HUES6 (cell line): ENCODE results near the gene BCS1L.

Experiments used
- H3K27ac ChIP-seq: 2 replicates; pipeline ENCODE4 v1.7.0; 2013; ENCODE audit warnings: low read depth, mild to moderate bottlenecking, low read length, inconsistent platforms
- H3K27me3 ChIP-seq: 2 replicates; pipeline ENCODE4 v1.6.1; 2013; ENCODE audit warnings: low read length; ENCODE audit not compliant: control insufficient read depth, insufficient read depth
- H3K36me3 ChIP-seq: 2 replicates; pipeline ENCODE4 v1.6.1; 2013; ENCODE audit warnings: low read length; ENCODE audit not compliant: control insufficient read depth, insufficient read depth
- H3K4me1 ChIP-seq: 2 replicates; pipeline ENCODE4 v1.6.1; 2013; ENCODE audit warnings: low read length; ENCODE audit not compliant: control insufficient read depth, insufficient read depth
- H3K4me3 ChIP-seq: 2 replicates; pipeline ENCODE4 v1.5.1; 2013; ENCODE audit warnings: low read depth, low read length
- H3K9ac ChIP-seq: one replicate; pipeline ENCODE4 v1.6.1; 2013; ENCODE audit warnings: mild to moderate bottlenecking, low read length
- H3K9me3 ChIP-seq: 2 replicates; pipeline ENCODE4 v1.6.1; 2013; ENCODE audit warnings: low read depth, low read length; ENCODE audit not compliant: control insufficient read depth, insufficient read depth

BCS1L gene, protein sequence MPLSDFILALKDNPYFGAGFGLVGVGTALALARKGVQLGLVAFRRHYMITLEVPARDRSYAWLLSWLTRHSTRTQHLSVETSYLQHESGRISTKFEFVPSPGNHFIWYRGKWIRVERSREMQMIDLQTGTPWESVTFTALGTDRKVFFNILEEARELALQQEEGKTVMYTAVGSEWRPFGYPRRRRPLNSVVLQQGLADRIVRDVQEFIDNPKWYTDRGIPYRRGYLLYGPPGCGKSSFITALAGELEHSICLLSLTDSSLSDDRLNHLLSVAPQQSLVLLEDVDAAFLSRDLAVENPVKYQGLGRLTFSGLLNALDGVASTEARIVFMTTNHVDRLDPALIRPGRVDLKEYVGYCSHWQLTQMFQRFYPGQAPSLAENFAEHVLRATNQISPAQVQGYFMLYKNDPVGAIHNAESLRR

GRCh38 chr2:218659258-218659987 lies at the start of gene BCS1L, which contains the start of gene ZNF142:
BCS1L (plus strand) TSS chr2:218659683; CDS start chr2:218660988, 1,305 bp downstream.
ZNF142 (minus strand) TSS chr2:218659623; CDS start chr2:218656429, 3,194 bp downstream.
- Histone ChIP-seq H3K27ac (peak within 1 kb of the TSS; percentile 74; the same call in 1 of the 2 replicates), H3K4me3 (peak within 1 kb of the TSS; percentile 92), H3K9ac (peak within 1 kb of the TSS; percentile 93), H3K9me3 (no peaks in the 10 kb centered on the region), H3K36me3 (peaks cover 55% of the 10 kb centered on the region), H3K27me3 (no peaks in the 10 kb centered on the region), H3K4me1 (no peaks in the 10 kb centered on the region; the same call in 1 of the 2 replicates)

- Histone ChIP-seq H3K4me3 (no peak overlapping the region), H3K27me3 (no peaks in the 10 kb centered on the region), H3K27ac (no peak overlapping the region), H3K4me1 (no peaks in the 10 kb centered on the region), H3K9me3 (no peaks in the 10 kb centered on the region), H3K9ac (no peak overlapping the region), H3K36me3 (no peaks in the 10 kb centered on the region)
Observed at GRCh38 chr2:218615868-218616315, 43.6 kb upstream of the BCS1L start.

DNA sequence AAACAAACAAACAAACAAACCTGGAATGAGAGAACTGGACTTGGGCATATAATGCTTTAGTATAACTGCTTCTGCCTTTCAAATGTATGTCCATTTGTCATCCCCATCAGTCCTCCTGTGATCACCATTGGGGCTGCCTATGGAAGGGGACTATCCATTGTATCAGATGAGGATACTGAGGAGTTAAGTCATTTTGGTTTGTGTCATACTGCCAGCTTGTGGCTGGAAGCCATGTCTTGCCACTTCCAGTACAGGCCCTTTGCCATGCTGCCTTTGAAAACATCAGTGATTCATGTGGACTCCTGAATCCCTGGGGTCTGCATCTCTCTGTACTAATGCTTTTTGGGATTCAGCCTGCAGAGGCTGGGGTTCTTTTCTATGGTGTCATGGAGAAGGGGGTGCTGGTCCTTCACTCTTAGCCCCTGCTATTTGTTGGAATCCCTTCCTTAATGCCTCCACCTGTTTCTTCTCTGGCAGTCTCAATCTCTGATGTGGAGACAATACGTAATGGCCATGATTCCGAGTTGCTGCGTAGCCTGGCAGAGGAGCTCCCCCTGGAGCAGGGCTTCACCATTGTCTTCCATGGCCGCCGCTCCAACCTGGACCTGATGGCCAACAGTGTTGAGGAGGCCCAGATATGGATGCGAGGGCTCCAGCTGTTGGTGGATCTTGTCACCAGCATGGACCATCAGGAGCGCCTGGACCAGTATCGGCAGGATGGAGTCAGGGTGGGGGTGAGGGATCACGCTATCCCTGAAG lies 41.2 kb upstream of the BCS1L start:
- no peak overlapping the region for H3K4me3 ChIP-seq
- H3K4me1 ChIP-seq = peaks cover 7% of the 10 kb centered on the region; the same call in 1 of the 2 replicates
- no peaks in the 10 kb centered on the region for H3K9me3 ChIP-seq
- no peak overlapping the region for H3K27ac ChIP-seq
- no peak overlapping the region for H3K9ac ChIP-seq
- H3K27me3 ChIP-seq = no peaks in the 10 kb centered on the region
- H3K36me3 ChIP-seq = no peaks in the 10 kb centered on the region

DNA sequence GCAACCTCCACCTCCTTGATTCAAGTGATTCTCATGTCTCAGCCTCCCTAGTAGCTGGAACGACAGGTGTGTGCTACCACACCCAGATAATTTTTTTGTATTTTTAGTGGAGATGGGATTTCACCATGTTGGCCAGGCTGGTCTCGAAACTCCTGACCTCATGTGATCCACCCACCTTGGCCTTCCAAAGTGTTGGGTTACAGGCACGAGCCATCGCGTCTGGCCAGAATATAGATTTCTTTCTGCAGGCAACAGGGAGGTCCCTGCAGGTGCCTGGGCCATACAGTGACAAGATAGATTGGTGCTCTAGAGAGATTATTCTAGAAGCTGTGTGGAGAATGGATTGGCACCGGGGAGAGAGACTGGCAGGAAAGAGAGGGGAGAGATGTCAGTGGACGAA lies 38.5 kb upstream of the BCS1L start:
- no peak overlapping the region for H3K9ac ChIP-seq
- no peaks in the 10 kb centered on the region for H3K36me3 ChIP-seq
- H3K4me1 ChIP-seq = peaks cover 7% of the 10 kb centered on the region; the same call in 1 of the 2 replicates
- no peaks in the 10 kb centered on the region for H3K9me3 ChIP-seq
- H3K4me3 ChIP-seq = no peak overlapping the region
- H3K27ac ChIP-seq = no peak overlapping the region
- H3K27me3 ChIP-seq = no peaks in the 10 kb centered on the region

DNA sequence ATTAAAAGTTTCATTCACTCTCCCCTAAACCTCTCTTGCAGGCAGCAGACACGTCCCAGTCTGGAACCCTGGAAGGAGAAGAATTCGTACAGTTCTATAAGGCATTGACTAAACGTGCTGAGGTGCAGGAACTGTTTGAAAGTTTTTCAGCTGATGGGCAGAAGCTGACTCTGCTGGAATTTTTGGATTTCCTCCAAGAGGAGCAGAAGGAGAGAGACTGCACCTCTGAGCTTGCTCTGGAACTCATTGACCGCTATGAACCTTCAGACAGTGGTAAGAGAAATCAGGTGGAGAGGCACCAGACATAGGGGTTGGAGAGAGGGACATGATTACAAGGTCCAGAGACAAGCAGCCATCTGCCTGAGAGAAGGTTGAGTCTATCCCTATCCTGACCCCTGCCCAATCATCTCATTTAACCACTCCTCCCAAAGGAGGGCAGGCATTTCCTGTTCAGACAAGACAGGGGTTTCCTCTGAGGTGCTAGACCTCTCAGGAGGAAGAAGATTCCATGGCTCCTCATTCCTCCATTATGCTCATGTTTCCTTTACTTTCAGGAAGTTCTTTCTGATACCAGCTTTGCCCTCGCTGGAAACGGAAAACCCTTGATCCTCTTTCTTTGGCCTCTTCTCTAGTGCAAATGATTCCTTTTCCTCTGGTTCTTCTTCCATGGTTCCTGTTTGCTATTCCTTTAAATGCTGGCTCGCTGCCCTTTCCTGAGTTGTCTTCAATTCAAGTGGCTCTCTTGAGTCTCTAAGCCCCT lies 36.7 kb upstream of the BCS1L start:
- H3K27ac ChIP-seq = no peak overlapping the region
- no peaks in the 10 kb centered on the region for H3K9me3 ChIP-seq
- peaks cover 7% of the 10 kb centered on the region; the same call in 1 of the 2 replicates for H3K4me1 ChIP-seq
- H3K36me3 ChIP-seq = no peaks in the 10 kb centered on the region
- no peaks in the 10 kb centered on the region for H3K27me3 ChIP-seq
- no peak overlapping the region for H3K4me3 ChIP-seq
- H3K9ac ChIP-seq = no peak overlapping the region

- no peak overlapping the region for H3K27ac ChIP-seq
- no peaks in the 10 kb centered on the region for H3K9me3 ChIP-seq
- no peaks in the 10 kb centered on the region for H3K36me3 ChIP-seq
- no peak overlapping the region for H3K4me3 ChIP-seq
- H3K4me1 ChIP-seq = peaks cover 7% of the 10 kb centered on the region; the same call in 1 of the 2 replicates
- H3K9ac ChIP-seq = no peak overlapping the region
- no peaks in the 10 kb centered on the region for H3K27me3 ChIP-seq
Observed at GRCh38 chr2:218623366-218623705, 36.1 kb upstream of the BCS1L start.

- H3K9ac ChIP-seq = no peak overlapping the region
- no peak overlapping the region for H3K27ac ChIP-seq
- H3K9me3 ChIP-seq = no peaks in the 10 kb centered on the region
- no peaks in the 10 kb centered on the region for H3K36me3 ChIP-seq
- H3K27me3 ChIP-seq = no peaks in the 10 kb centered on the region
- H3K4me3 ChIP-seq = no peak overlapping the region
- peaks cover 7% of the 10 kb centered on the region; the same call in 1 of the 2 replicates for H3K4me1 ChIP-seq
Observed at GRCh38 chr2:218626369-218626768, 33.1 kb upstream of the BCS1L start.

DNA sequence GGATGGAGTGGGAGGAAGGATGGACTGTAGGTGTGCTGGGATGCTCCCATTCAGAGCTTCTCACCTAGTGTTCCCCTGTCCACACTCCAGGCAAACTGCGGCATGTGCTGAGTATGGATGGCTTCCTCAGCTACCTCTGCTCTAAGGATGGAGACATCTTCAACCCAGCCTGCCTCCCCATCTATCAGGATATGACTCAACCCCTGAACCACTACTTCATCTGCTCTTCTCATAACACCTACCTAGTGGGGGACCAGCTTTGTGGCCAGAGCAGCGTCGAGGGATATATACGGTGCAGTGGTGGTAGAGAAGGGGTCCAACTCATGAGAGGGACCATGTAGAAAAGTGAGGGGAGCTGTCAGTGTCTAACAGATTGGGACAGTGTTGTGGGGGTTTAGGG lies 31.5 kb upstream of the BCS1L start:
- H3K27me3 ChIP-seq = no peaks in the 10 kb centered on the region
- H3K9me3 ChIP-seq = no peaks in the 10 kb centered on the region
- H3K4me1 ChIP-seq = peaks cover 4% of the 10 kb centered on the region; the same call in 1 of the 2 replicates
- H3K4me3 ChIP-seq = no peak overlapping the region
- H3K27ac ChIP-seq = no peak overlapping the region
- no peak overlapping the region for H3K9ac ChIP-seq
- no peaks in the 10 kb centered on the region for H3K36me3 ChIP-seq

GRCh38 chr2:218631837-218632236 lies 27.6 kb upstream of the BCS1L start:
- no peak overlapping the region for H3K27ac ChIP-seq
- no peak overlapping the region for H3K9ac ChIP-seq
- H3K4me1 ChIP-seq = no peaks in the 10 kb centered on the region
- no peaks in the 10 kb centered on the region for H3K9me3 ChIP-seq
- peaks cover 37% of the 10 kb centered on the region for H3K36me3 ChIP-seq
- H3K4me3 ChIP-seq = no peak overlapping the region
- H3K27me3 ChIP-seq = no peaks in the 10 kb centered on the region

DNA sequence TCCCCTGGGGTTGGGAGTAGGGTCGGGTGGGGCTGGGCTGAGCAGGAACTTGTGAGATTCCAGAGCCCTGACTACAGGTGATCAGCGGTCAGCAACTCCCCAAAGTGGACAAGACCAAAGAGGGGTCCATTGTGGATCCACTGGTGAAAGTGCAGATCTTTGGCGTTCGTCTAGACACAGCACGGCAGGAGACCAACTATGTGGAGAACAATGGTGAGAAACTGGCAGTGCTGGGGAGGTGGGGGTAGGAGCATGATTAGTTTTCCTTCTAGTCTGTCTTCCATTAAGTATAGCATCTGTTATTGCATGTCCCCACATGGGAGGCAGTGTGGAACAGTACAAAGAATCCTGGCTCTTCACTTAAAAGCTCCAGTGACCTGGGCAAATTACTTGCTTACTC lies 23.8 kb upstream of the BCS1L start:
- H3K27ac ChIP-seq = no peak overlapping the region; the same call in 1 of the 2 replicates
- no peaks in the 10 kb centered on the region for H3K27me3 ChIP-seq
- H3K4me1 ChIP-seq = no peaks in the 10 kb centered on the region
- no peaks in the 10 kb centered on the region for H3K9me3 ChIP-seq
- H3K36me3 ChIP-seq = peaks cover 73% of the 10 kb centered on the region
- no peak overlapping the region for H3K9ac ChIP-seq
- no peak overlapping the region for H3K4me3 ChIP-seq
